HG03378 (cell line): Measurements from ENCODE around the gene SKAP2.

Experiments
- ATAC-seq: cut with Tn5 transposase; IDR thresholded peaks from one replicate; pipeline ENCODE4 v1.9.1; 2021; ENCODE audit warnings: mild to moderate bottlenecking, moderate library complexity; ENCODE audit not compliant: unreplicated experiment

SKAP2 gene

GRCh38 chr7:26698194-26698593, 166.2 kb downstream of the SKAP2 start:
- no peak for ATAC-seq

DNA sequence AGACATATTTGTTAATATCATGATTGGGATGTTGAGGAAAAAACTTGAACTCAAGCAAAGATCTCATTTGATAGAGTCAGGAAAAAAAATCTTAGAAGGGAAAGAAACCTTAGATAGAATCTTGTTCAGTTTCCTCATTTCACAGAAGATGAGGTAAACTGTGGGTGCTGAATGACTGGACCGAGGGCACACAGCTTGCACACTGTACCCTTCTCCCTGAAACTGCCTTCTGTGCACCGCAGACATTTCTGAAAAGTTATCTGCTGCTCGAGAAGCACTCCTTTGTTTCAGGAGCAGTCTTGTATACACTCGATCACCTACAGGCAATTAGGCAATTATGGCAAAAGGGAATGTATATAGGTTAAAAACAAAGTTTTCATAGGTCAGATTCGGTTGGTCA, 167.4 kb downstream of the SKAP2 start:
- ATAC-seq, result no peak

DNA sequence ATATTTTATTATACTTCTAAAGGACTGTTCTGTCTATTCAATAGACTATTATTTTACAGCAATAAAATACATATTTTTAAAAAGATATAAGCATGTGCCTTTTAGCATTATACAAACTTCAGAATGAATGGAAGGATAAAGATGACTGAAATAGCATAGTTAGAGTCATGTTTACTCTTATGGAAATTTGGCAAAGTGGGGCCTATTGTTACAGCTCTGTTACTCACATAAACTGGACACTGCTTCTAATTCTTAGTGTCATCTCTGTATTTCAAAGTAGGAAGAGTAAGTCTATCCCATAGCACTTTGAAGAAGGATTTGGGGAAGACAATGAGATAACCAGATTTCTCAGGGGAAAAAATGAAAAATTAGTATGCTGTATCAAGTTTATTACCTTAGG, 168.2 kb downstream of the SKAP2 start:
- no peak for ATAC-seq

DNA sequence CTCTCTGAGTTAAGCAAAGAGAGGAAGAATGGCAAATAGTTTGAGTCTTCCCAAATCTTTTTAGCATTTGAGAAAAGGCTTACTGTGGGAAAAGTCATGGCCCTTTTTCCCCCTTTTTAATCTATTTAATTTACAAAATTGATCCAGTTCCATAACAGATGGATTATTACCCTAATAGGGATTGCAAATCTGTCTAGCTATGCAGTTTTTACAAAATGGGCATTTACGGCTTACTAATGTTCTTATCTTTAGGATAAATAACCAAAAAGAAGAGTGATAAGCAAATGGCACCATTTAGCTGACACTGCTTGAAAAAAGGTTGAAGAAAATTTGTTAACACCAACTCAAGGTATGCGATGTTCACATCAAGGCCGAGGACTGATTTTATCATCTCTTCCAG, 169.7 kb downstream of the SKAP2 start:
- no peak for ATAC-seq

DNA sequence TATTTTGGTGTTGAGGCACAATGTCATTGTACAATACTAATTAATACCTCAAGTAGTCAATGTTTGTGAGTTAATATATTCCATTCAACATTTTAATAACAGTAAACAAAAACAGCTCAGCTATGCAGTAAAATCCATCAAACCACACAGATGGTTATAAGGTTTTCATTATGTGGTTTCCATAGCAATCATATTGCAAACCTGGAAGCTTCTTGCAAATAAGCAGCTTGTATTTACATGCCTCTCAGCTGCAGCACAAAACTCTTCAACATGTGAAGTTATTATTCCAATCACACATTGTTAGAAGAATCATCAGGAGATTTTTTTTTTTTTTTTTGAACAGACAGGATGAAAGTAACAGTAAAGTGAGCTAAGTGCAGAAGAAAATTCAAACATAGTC, 170.2 kb downstream of the SKAP2 start:
- no peak for ATAC-seq

DNA sequence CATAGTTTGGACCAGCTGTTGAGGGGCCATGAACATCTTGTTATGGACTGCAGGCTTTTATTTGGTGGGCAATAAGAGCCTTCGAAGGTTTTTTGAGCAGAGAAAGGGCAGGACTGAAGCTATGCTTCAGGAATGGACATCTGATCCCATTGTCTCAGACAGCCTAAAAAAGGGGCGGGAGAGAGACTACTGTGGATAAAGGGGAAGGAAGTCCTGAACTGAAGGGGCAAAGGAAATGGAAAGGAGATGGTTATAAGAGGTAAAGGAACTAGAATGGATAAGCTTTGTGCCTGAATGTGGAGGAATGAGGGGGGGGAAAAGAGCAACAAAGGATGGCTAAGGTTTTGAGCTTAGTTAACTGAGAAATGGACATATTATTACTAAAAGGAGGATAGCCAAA, 172.5 kb downstream of the SKAP2 start:
- ATAC-seq, result no peak

GRCh38 chr7:26691406-26691805, 173.0 kb downstream of the SKAP2 start:
- no peak for ATAC-seq

- no peak for ATAC-seq
Observed at GRCh38 chr7:26690135-26690805, 174.1 kb downstream of the SKAP2 start.

DNA sequence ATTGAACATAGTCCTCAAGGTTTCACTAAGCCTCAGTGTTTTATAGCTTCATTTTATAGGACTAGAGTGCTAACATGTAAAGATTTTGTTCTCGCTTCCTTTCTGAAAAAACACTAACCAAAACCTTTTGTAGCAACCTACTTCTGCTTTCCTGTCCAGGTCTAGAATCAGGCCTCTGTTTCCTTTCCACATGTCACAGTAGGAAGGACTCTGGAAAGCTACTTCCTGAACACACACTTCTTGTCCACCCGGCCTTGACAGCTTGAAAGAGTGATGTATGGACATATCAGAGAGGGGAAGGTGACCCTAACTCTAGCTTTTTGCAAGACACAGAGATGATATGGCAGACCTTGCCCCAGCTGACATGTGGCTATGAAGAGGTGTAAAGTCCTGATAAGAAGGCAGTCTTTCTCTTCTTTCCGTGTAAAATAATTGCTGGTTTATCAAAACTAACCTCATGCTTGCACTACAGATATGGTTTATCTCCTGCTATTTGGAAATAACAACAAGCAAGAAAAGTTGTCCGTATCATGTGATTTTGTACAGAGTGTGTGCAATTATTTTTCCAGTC, 175.4 kb downstream of the SKAP2 start:
- ATAC-seq, result no peak

GRCh38 chr7:26688388-26688787, 176.0 kb downstream of the SKAP2 start:
- no peak for ATAC-seq

GRCh38 chr7:26687032-26687431, 177.4 kb downstream of the SKAP2 start:
- no peak for ATAC-seq

GRCh38 chr7:26686448-26686981, 177.9 kb downstream of the SKAP2 start:
- ATAC-seq, result no peak

DNA sequence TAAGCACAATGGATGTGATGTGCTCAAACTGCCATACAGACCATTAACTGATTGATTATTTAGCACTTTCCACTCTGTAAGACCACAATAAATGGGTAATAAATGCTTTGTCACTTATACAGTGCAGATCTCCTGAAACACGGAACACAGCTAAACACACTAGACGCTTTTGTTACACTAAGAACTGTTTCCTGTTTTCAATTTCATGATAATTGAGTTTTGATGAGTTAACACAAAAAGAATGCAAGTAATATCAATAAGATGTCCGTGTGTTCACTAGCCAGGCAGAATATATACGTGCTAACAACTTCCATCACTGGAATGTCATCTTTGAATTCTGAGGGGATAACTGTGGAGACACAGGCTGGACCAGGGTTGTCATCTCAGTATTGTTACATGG, 178.8 kb downstream of the SKAP2 start:
- ATAC-seq, result no peak

DNA sequence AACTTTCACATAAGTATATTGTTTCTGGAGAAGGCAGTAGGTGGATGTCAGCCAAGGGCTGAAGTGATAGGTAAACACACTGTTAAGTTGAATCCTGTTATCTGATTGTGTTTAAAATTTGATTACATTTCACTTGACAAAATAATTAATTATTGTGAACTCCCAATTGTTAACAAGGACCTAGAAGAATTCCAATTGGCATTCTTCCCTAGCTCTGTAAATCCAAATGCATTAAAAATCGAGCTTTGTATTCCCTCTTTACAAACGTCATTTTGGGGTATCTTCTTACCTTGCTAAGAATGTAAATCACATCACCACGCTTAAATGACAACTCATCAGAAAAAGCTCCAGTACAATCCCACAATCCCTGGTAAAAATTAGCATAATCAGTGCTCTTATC, 179.9 kb downstream of the SKAP2 start:
- no peak for ATAC-seq

- no peak for ATAC-seq
Observed at GRCh38 chr7:26683277-26683676, 181.1 kb downstream of the SKAP2 start.

GRCh38 chr7:26681819-26682418, 182.5 kb downstream of the SKAP2 start:
- ATAC-seq, result no peak

- no peak for ATAC-seq
Observed at GRCh38 chr7:26680587-26680986, 183.8 kb downstream of the SKAP2 start.

DNA sequence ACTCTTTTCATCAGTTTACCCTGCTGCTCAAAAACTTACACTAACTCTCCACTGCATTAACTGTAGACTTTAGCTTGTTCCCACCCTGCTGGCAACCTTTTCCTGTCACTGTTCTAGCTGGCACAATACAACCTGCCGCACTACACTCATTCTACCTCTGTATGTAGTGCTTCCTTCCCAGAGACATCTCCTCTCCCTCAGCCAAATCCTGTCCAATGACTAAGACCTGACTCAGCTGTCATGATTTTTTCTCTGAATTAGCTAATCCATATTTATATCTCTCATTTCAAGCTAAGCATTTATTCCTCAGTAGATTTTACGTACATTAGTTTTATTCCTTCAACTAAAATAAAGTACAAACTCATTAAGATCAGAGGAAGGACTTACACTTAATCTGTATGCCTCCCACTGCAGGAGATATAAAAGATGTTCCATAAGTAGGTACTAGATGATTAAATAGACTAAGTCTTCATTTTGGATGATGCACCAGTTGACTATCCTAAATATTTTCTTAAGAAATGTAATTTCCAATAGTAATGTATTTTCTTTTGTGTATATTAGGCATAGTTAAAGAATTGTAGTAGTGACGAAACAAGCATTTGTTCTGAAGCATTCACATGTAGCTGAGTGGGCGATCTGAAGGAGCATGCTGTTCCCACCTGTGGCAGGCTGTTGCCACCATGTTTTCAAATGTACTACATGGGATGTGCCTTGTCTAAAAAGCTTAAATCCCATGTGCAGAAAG, 189.1 kb downstream of the SKAP2 start:
- ATAC-seq, result no peak

DNA sequence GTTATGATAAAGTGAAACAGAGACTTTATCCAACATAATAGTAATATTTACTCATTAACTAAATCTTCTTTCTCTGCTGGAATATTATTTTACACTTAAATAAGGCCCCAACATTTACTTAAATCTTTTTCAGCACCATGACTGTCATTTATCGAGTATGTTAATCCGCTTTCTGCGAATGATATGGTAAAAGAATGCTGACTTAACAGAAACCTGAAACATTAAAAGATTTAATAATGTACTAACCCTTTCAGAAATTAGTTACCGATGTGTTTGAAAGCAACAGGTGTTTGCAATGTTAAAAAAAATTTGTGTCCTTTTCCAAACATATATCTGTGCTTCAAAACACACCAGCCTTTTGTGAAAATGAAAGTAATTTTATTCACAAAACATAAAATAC, 190.5 kb downstream of the SKAP2 start:
- ATAC-seq, result no peak

GRCh38 chr7:26673271-26673670, 191.1 kb downstream of the SKAP2 start:
- ATAC-seq, result no peak

DNA sequence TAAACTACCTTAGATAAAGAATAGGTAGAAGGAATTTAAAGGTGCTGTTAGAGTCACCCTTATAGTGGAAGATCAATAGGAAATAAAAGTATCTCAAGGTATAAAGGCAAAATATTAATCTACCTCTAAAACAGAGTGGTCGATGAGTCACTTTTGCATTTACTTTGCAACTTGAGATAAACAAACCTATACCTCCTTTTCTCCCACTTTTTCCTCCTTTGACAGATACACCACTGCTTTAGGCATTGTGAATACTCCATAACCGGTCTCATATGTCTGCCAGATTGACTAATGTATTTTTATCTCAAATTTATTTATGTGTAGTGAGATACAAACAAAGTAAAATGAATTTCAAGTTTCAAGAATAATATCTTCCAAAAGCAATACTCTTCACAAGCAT, 193.5 kb downstream of the SKAP2 start:
- ATAC-seq, result no peak

DNA sequence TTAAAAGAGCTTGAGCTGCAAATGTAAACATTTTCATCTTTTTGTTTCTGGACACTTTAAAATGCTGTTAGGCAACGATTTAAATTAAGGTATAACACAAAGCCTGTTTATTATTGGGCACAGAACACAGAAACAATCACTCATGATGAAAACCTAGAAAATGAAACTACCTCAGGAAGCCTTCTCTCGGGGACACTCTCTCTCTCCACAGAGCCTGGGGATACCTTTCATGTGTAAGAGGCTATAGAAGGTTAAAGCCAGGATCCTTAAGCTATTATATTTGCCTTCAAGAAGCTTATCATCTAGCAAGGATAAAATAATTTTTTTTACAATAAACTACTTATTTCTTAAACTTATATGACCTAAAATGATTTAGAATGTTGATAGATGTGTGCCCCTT, 194.1 kb downstream of the SKAP2 start:
- no peak for ATAC-seq
